GM06990 (cell line): ENCODE data around the gene SLC25A23.
"Not testable (repeated sequence)": the region's sequence is repeated elsewhere in the genome, so short reads cannot be mapped to it uniquely, and the experiment has no call there.

Experiments used
- DNase-seq: peaks from one replicate; pipeline ENCODE4 v3.0.0-alpha.2; 2011; ENCODE audit not compliant: insufficient read length; ENCODE audit errors: extremely low read depth
- H3K27me3 ChIP-seq: replicated peaks from 2 replicates; pipeline ENCODE4 v1.6.0; 2011; ENCODE audit warnings: low read length; ENCODE audit not compliant: control insufficient read depth, insufficient read depth
- H3K36me3 ChIP-seq: 2 replicates; pipeline ENCODE4 v1.5.1; 2011; ENCODE audit warnings: low read length; ENCODE audit not compliant: control insufficient read depth, insufficient read depth
- H3K4me3 ChIP-seq: replicated peaks from 2 replicates; pipeline ENCODE4 v1.5.1; 2011; ENCODE audit warnings: low read depth, mild to moderate bottlenecking, control low read depth, low read length
- CTCF ChIP-seq: IDR thresholded peaks from 2 replicates; pipeline ENCODE4 v1.5.1; 2011; ENCODE audit warnings: low read length, control low read depth, mild to moderate bottlenecking, inconsistent platforms; ENCODE audit not compliant: insufficient read depth, poor library complexity, severe bottlenecking

SLC25A23 gene

GRCh38 chr19:6459262-6460098 is at the start of gene SLC25A23:
TSS of gene SLC25A23 (minus strand) at chr19:6459792. CDS start at chr19:6459628, 164 bp downstream.
- no peaks in the 10 kb centered on the region for H3K27me3 ChIP-seq
- DNase-seq, result peak; percentile 85
- TF ChIP-seq CTCF, result no peak
- peak within 1 kb of the TSS; percentile 74 for H3K4me3 ChIP-seq
- H3K36me3 ChIP-seq, result peaks cover 16% of the 10 kb centered on the region

GRCh38 chr19:6508028-6508771 is 48.6 kb upstream of the SLC25A23 start:
- not testable (repeated sequence) for H3K27me3 ChIP-seq, H3K36me3 ChIP-seq, H3K4me3 ChIP-seq, DNase-seq

- no peaks in the 10 kb centered on the region; the same call in 1 of the 2 replicates for H3K27me3 ChIP-seq
- no peak for DNase-seq
- H3K36me3 ChIP-seq, result no peaks in the 10 kb centered on the region
- TF ChIP-seq CTCF, result no peak
- no peak overlapping the region for H3K4me3 ChIP-seq
Measured at GRCh38 chr19:6503407-6504201, 44.0 kb upstream of the SLC25A23 start.

GRCh38 chr19:6501740-6502648 is 42.4 kb upstream of the SLC25A23 start, which contains the start of gene TUBB4A:
TSS of gene TUBB4A (minus strand) at chr19:6502309. CDS start at chr19:6502212, 97 bp downstream.
- H3K36me3 ChIP-seq, result no peaks in the 10 kb centered on the region
- DNase-seq, result peak; percentile 47
- H3K4me3 ChIP-seq, result peak within 1 kb of the TSS; percentile 62
- no peaks in the 10 kb centered on the region; the same call in 1 of the 2 replicates for H3K27me3 ChIP-seq
- no peak for TF ChIP-seq CTCF

DNA sequence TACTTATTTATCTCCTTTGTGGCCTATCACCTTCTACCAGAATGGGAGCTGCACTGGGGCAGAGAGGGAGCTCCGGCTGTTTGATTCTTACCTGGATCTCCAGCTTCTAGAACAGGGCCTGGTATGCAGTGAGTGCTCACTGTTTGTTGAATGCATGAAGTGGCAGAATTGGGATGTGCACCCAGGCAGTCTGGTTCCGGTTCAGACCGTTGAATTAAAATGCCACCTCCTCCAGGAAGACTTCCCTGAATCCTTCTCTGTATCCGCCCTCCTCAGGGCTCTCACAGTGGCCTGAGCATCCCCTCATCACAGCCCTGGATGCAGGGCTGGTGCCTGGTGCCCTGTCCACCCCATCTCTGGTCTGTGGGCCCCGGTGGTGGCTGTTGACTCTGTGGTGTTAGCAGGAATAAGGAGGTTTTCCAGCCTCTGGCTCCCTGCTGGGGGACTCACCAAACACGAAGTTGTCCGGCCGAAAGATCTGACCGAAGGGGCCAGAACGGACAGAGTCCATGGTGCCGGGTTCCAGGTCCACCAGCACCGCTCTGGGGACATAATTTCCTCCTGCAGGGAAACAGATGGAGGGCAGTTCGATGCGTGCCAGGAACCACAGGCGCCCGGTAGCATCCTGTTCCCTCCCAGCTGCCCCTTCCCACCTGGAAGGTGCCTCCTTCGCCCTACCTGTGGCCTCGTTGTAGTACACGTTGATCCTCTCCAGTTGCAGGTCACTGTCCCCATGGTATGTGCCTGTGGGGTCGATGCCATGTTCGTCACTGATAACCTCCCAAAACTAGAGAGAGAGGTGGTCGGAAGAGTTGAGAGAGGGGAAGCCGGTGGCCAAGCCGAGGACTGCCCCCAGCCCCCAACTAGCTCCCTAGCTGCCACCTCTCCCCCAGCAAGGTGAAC is 41.5 kb upstream of the SLC25A23 start:
- H3K4me3 ChIP-seq, result no peak overlapping the region
- H3K27me3 ChIP-seq, result no peaks in the 10 kb centered on the region; the same call in 1 of the 2 replicates
- no peak for TF ChIP-seq CTCF
- no peak for DNase-seq
- no peaks in the 10 kb centered on the region for H3K36me3 ChIP-seq
